Skin of body (tissue), 2 donors: Measurements from ENCODE around the gene ZSCAN12. TPM values are rescaled to one million over a fixed set of nuclear protein-coding genes. Genes with fewer than 3 reads are reported as not detected.
"Not testable (repeated sequence)": the region's sequence is repeated elsewhere in the genome, so short reads cannot be mapped to it uniquely, and the experiment has no call there.

Experiments used
- DNase-seq: peaks from one replicate; lab custom pipeline; 2025; lab: John Stamatoyannopoulos, UW
- total RNA-seq: library from RNA; depleted of rRNA; stranded (reverse); fragments of >200 nt; gene quantifications from one replicate; pipeline ENCODE4 v1.2.3, GENCODE V29; 2014

ZSCAN12 gene
- total RNA-seq, 1 donor from 2014 or later = 8.1 TPM

DNA sequence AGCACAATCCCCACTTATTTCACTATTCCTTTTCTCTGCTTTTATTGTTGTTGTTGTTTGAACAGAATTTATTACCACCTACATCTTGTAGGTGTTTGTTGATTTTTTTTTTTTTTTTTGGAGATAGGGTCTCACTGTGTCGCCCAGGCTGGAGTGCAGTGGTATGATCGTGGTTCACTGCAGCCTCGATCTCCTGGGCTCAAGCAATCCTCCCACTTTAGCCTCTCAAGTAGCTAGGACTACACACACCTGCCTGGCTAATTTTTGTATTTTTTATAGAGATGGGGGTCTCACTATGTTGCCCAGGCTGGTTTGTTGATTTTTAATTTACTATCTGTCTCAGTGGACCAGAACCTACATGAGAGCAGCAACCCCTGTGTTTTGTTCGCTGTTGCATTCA is 3.6 kb downstream of the ZSCAN12 start:
- DNase-seq = no peak

GRCh38 chr6:28393912-28394662 is 5.5 kb downstream of the ZSCAN12 start:
- no peak for DNase-seq

DNA sequence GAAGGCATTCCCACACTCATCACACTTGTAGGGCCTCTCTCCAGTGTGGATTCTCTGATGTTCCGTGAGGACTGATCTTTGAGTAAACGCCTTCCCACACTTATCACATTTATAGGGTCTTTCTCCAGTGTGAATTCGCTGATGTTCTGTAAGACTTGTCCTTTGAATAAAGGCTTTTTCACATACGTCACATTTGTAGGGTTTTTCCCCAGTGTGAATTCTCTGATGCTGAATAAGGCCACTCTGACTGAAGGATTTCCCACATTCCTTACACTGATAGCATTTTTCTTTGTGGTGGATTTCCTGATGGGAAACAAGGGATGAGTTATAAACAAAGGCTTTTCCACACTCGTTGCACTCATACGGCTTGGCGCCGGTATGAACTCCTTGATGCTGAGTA is 8.9 kb downstream of the ZSCAN12 start:
- DNase-seq = no peak

DNA sequence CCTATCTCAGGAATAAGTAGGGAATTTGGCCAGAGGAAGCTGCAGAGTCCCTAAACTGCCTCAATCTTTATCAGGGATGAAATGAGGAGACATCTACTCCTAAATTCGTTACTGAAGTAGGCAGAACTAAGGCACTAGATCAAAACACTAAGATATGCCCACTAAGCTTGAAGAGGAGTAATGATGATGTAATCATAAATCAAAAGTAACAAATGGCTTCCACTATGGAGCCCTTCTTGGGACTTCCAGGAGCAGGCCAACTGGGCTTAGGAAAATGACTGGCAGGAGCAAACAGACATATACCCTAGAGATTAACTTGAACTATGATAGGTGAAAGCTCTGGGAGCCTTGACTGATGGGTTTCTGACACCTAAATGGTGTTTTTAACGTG is 15.4 kb downstream of the ZSCAN12 start:
- no peak for DNase-seq

DNA sequence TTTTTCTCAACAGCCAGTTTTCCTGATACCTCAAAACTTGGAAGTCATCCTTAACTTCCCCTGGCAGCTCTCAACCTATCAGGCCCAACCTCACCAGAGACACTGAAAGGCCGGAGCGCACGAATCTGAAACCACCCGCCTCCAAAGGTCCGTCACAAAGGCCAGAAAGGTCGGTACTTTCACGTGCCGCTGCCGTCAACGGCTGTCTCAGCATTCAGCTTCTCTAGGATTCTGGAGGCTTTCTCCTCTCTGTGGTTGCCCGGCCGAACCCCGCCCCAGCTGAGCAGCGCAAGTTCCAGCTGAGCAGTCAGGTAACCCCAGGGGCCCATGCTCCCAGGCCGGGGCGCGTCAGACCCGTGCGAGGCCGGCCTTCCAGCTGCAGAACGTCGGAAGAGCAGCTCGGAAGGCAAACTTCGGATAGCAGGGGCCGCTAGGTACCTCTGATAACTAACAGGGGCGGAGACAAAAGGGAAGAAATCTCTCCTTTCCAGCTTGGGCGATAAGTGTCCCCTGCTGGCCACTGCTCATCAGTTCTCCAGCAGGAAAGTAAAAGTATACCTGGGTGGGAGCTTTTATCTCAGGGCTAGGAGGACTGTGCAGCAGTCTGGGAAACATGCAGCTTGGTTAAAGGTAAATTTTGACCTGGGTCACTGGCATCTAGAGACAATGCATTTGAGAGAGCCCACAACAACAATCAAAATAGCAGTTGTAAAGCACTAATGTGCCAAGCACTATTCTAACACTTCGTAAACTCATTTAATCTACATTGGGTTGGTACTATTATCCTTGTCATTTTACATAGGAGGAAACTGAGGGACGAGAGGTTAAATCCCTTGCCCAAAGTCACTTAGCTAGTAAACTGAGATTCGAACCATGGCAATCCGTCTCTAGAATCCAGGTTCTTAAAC is 16.1 kb downstream of the ZSCAN12 start:
- peak; percentile 50 for DNase-seq

DNA sequence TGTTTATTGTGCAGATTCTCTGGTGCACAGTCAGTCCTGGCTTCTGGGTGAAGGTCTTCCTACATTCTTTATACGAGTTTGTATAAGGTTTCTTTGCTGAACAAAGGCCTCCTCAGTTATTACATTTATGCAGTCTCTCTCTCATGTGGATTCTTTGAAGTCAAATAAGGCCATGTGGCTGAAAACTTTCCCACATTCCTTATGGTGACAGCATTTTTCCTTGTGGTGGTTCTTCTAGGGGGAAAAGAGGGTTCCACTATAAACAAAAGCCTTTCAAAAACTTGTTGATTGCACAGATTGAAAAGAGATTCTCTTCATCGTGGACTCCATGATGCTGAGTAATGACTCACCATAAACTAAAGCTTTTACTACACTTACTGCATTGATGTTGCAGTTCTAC is 19.2 kb downstream of the ZSCAN12 start:
- DNase-seq = no peak

DNA sequence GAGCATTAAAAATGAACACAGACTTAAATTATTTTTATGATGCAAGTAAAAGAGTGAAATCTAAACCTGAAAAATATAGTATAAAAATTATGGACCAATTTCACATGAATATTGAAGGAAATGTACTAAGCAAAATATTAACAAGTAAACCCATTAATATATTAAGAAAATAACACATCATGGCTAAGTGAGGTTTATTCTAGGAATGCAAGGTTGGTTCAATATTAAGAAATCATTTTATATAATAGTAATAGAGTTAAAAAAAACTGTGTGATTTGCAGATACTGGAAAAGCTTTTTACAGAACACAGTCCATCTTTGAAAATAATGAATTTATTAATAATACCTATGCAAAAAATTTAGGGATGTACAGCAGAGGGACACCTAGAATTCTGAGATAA is 20.9 kb downstream of the ZSCAN12 start:
- DNase-seq = no peak

- no peak for DNase-seq
Measured at GRCh38 chr6:28377879-28378278, 21.7 kb downstream of the ZSCAN12 start.

- no peak for DNase-seq
Measured at GRCh38 chr6:28373925-28374324, 25.6 kb downstream of the ZSCAN12 start.

- DNase-seq = no peak
Measured at GRCh38 chr6:28371706-28372451, 27.7 kb downstream of the ZSCAN12 start.

- no peak for DNase-seq
Measured at GRCh38 chr6:28371280-28371679, 28.3 kb downstream of the ZSCAN12 start.

DNA sequence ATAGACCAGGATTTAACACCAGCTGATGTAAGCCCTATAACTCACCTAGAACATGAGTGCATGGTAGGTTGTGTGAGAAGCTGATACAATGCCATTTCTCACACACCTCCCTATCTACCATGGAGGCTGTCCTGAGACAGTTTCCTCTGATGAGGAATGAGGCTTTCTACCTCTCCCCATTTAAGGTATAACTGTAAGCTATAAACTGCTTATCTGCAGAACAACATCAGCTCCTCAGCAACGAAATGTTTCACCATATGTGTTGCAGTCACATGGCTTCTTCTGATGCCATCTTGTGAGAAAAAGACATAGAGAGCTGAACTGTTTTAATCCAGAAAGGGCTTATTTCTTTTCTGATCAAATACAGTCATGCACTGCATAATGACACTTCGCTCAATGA is 29.1 kb downstream of the ZSCAN12 start:
- no peak for DNase-seq

GRCh38 chr6:28369463-28369862 is 30.1 kb downstream of the ZSCAN12 start:
- no peak for DNase-seq

- DNase-seq = no peak
Measured at GRCh38 chr6:28368522-28368921, 31.0 kb downstream of the ZSCAN12 start.

DNA sequence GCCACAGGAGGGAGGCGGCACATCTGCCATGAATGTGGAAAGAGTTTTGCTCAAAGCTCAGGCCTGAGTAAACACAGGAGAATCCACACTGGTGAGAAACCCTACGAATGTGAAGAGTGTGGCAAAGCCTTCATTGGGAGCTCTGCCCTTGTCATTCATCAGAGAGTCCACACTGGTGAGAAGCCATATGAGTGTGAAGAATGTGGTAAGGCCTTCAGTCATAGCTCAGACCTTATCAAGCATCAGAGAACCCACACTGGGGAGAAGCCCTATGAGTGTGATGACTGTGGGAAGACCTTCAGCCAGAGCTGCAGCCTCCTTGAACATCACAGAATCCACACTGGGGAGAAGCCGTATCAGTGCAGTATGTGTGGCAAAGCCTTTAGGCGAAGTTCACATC is 34.0 kb downstream of the ZSCAN12 start:
- DNase-seq = not testable (repeated sequence)

GRCh38 chr6:28360961-28361360 is 38.6 kb downstream of the ZSCAN12 start:
- no peak for DNase-seq

- DNase-seq = not testable (repeated sequence)
Measured at GRCh38 chr6:28359562-28359961, 40.0 kb downstream of the ZSCAN12 start.

DNA sequence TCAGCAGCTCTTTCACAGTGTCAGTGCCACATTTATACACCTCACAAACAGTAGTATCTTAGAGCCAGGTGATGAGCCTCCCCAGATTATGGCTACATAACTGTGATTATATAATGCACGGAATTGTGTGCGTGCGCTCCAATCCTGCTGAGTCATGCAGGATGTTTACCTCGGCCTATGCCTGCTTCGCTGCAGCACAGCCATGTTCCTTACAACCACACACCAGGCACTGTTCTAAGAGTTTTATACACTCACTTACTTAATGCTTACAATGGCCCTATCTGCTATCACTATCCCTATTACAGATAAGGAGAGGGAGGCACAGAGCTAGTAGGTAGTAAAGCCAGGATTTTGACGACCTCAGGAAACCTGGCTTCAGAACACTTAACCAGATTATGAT is 42.5 kb downstream of the ZSCAN12 start:
- DNase-seq = no peak

- DNase-seq = no peak
Measured at GRCh38 chr6:28356666-28357020, 42.9 kb downstream of the ZSCAN12 start.

DNA sequence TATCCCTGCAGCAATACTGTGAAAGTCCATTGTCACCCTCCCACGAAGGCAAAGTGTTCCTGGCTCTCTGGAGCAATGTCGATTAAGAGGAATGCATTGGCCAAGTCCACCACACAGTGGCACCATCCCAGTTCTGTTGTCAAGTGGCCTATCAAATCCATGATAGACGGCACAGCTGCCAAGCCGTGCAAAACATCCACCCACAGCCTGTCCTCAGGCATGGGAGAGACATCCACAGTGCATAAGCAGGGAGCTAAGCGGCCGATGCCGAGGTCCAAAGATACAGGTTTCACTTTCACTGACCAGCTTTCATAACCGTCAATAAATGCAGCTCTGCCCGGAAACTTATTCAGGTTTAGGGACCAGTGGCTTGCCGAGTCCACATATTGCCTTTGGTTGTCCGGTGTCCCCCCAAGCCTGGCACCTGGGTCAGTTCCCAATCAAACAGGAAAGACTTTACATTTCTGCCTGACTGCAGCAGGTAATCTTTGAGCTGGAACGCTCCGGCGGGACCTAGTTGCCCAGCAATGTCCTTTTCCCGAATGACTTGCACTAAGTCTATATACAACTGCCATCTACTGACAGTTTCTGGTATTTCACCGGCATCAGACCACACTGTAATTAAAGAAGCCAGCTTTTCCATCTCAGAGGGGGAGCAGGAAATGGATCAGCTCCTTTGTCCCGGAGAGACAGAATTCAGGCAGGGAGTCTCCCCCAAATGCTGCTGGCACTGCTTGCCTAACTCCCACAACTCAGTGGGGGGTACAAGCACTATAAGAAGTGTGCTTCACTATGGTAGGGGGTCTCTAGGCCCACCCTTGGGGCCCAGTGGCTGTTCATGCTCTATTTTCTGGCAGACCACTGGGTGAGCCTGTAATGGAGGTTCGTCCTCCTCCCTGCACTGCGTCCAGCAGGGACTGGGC is 43.5 kb downstream of the ZSCAN12 start:
- peak; percentile 74 for DNase-seq
